ENCODE results near the gene GRID1. TPM values are rescaled to one million over a fixed set of nuclear protein-coding genes. Genes with fewer than 3 reads are reported as not detected.

The GRID1 gene
- polyA plus RNA-seq, 1 donor (not counting 4 experiments of a cell fraction or from before 2014, with no cell fraction given), result 0.01 TPM

GRCh38 chr10:86155054-86155921 is 211.3 kb downstream of the GRID1 start:
- no peak overlapping the region for H3K4me3 ChIP-seq (ENCODE audit: control insufficient read depth in 2 of 3, extremely low read depth in 1 of 3, insufficient read depth in 2 of 3, low read depth in 1 of 3, low read length in 3 of 3)
- no peaks in the 10 kb centered on the region for H3K27me3 ChIP-seq (ENCODE audit: control insufficient read depth, extremely low read depth, insufficient read depth, low read length)
- no peaks in the 10 kb centered on the region for H3K4me1 ChIP-seq (ENCODE audit: control insufficient read depth, extremely low read depth, insufficient read depth, low read length)
- no peak for FAIRE-seq
- no peaks in the 10 kb centered on the region for H3K79me2 ChIP-seq (ENCODE audit: control insufficient read depth, insufficient read depth, low read length)
- DNase-seq (ENCODE audit: low read depth, low spot score), result no peak
- no peak overlapping the region for H3K27ac ChIP-seq (ENCODE audit: control insufficient read depth, insufficient read depth, low read length)
- no peaks in the 10 kb centered on the region for H3K9me1 ChIP-seq (ENCODE audit: control insufficient read depth, extremely low read depth, insufficient read depth, low read length)
- H3K36me3 ChIP-seq (ENCODE audit: control insufficient read depth in 2 of 2, extremely low read depth in 1 of 2, insufficient read depth in 2 of 2, low read length in 2 of 2), result no peaks in the 10 kb centered on the region
- TF ChIP-seq EZH2 (IDR thresholded peaks at IDR 0.05; ENCODE audit: low read length), result no peak
- TF ChIP-seq, protein P1, sequence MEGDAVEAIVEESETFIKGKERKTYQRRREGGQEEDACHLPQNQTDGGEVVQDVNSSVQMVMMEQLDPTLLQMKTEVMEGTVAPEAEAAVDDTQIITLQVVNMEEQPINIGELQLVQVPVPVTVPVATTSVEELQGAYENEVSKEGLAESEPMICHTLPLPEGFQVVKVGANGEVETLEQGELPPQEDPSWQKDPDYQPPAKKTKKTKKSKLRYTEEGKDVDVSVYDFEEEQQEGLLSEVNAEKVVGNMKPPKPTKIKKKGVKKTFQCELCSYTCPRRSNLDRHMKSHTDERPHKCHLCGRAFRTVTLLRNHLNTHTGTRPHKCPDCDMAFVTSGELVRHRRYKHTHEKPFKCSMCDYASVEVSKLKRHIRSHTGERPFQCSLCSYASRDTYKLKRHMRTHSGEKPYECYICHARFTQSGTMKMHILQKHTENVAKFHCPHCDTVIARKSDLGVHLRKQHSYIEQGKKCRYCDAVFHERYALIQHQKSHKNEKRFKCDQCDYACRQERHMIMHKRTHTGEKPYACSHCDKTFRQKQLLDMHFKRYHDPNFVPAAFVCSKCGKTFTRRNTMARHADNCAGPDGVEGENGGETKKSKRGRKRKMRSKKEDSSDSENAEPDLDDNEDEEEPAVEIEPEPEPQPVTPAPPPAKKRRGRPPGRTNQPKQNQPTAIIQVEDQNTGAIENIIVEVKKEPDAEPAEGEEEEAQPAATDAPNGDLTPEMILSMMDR (optimal IDR thresholded peaks at IDR 0.05 in 1 of 3, IDR thresholded peaks at IDR 0.05 in 1 of 3, conservative IDR thresholded peaks at IDR 0.05 in 1 of 3; ENCODE audit: extremely low read depth in 1 of 3, insufficient read depth in 2 of 3, low read length in 3 of 3), result no peak
- no peaks in the 10 kb centered on the region for H4K20me1 ChIP-seq (ENCODE audit: control insufficient read depth, extremely low read depth, insufficient read depth, low read length)
- dilution Hi-C loops (cut with MboI; ENCODE audit: extremely low pct_ligation_motif_present, low sequenced_read_pairs), result no loop called here
- no peak overlapping the region for H3K9ac ChIP-seq (ENCODE audit: control insufficient read depth, extremely low read depth, insufficient read depth, low read length)
- H2AFZ ChIP-seq (ENCODE audit: control insufficient read depth, low read length), result no peak overlapping the region
- H3K9me3 ChIP-seq (ENCODE audit: control insufficient read depth, low read depth, low read length), result no peaks in the 10 kb centered on the region
- no peak overlapping the region for H3K4me2 ChIP-seq (ENCODE audit: control insufficient read depth, extremely low read depth, insufficient read depth, low read depth, low read length)

DNA sequence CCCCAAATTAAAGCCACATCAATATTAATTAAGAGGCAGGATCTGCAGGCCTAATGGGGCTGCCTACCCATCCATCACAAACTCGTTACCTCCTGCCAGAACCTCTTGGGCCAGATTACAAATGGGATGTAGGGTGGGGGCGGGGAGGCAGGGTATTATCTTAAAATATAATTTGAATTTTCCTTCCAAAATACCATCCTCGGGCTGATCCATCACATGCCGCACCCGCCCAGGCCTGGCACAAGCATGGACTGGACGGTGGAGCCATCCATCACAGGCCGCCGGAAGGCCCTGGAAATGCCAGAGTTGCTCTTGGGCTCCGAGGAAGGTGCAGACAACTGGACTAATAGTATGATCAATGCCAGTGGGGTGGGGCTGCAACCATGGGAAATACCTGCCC is 212.8 kb downstream of the GRID1 start:
- no peak for DNase-seq (ENCODE audit: low read depth, low spot score)
- Histone ChIP-seq H3K9me3 (ENCODE audit: control insufficient read depth, low read depth, low read length) (no peaks in the 10 kb centered on the region), H3K4me1 (ENCODE audit: control insufficient read depth, extremely low read depth, insufficient read depth, low read length) (no peaks in the 10 kb centered on the region), H4K20me1 (ENCODE audit: control insufficient read depth, extremely low read depth, insufficient read depth, low read length) (no peaks in the 10 kb centered on the region), H3K4me2 (ENCODE audit: control insufficient read depth, extremely low read depth, insufficient read depth, low read depth, low read length) (no peak overlapping the region), H3K9me1 (ENCODE audit: control insufficient read depth, extremely low read depth, insufficient read depth, low read length) (no peaks in the 10 kb centered on the region), H3K79me2 (ENCODE audit: control insufficient read depth, insufficient read depth, low read length) (no peaks in the 10 kb centered on the region), H3K4me3 (ENCODE audit: control insufficient read depth in 2 of 3, extremely low read depth in 1 of 3, insufficient read depth in 2 of 3, low read depth in 1 of 3, low read length in 3 of 3) (no peak overlapping the region), H3K9ac (ENCODE audit: control insufficient read depth, extremely low read depth, insufficient read depth, low read length) (no peak overlapping the region), H3K27ac (ENCODE audit: control insufficient read depth, insufficient read depth, low read length) (no peak overlapping the region), H2AFZ (ENCODE audit: control insufficient read depth, low read length) (no peak overlapping the region), H3K27me3 (ENCODE audit: control insufficient read depth, extremely low read depth, insufficient read depth, low read length) (no peaks in the 10 kb centered on the region), H3K36me3 (ENCODE audit: control insufficient read depth in 2 of 2, extremely low read depth in 1 of 2, insufficient read depth in 2 of 2, low read length in 2 of 2) (no peaks in the 10 kb centered on the region)
- FAIRE-seq, result no peak
- dilution Hi-C loops (cut with MboI; ENCODE audit: extremely low pct_ligation_motif_present, low sequenced_read_pairs), result no loop called here
- TF ChIP-seq EZH2 (IDR thresholded peaks at IDR 0.05; ENCODE audit: low read length), result no peak
- TF ChIP-seq, protein P1 (optimal IDR thresholded peaks at IDR 0.05 in 1 of 3, IDR thresholded peaks at IDR 0.05 in 1 of 3, conservative IDR thresholded peaks at IDR 0.05 in 1 of 3; ENCODE audit: extremely low read depth in 1 of 3, insufficient read depth in 2 of 3, low read length in 3 of 3), result no peak
